Fibroblast of lung (primary cell): ENCODE measurements around the gene SUMF1. TPM values are rescaled to one million over a fixed set of nuclear protein-coding genes. Genes with fewer than 3 reads are reported as not detected.
"Not testable (repeated sequence)": the region's sequence is repeated elsewhere in the genome, so short reads cannot be mapped to it uniquely, and the experiment has no call there.

Source experiments
- DNase-seq, 2 donors: peaks; one replicate each; pipeline versions ENCODE4 v3.0.0 to v3.0.0-alpha.2; 2010; ENCODE audit warnings: low read depth in 2 of 2
- H2AFZ ChIP-seq: 2 replicates; pipeline ENCODE4 v1.5.1; 2012; ENCODE audit warnings: low read length, control low read depth, inconsistent platforms
- H3K27ac ChIP-seq: 2 replicates; pipeline ENCODE4 v1.5.1; 2011; ENCODE audit warnings: low read length, control low read depth; ENCODE audit not compliant: insufficient read depth
- H3K27me3 ChIP-seq: 2 replicates; pipeline ENCODE4 v1.5.1; 2011; ENCODE audit warnings: mild to moderate bottlenecking, low read length; ENCODE audit not compliant: control insufficient read depth, insufficient read depth
- H3K36me3 ChIP-seq: 2 replicates; pipeline ENCODE4 v1.5.1; 2011; ENCODE audit warnings: low read length; ENCODE audit not compliant: control insufficient read depth, insufficient read depth
- H3K4me1 ChIP-seq: 2 replicates; pipeline ENCODE4 v1.5.1; 2011; ENCODE audit warnings: low read length; ENCODE audit not compliant: control insufficient read depth, insufficient read depth; ENCODE audit errors: extremely low read depth
- H3K4me2 ChIP-seq: 2 replicates; pipeline ENCODE4 v1.5.1; 2011; ENCODE audit warnings: low read length, control low read depth; ENCODE audit not compliant: insufficient read depth; ENCODE audit errors: extremely low read depth
- H3K4me3 ChIP-seq, 4 experiments: fragments of 200-600 bp in 1 of 4; sonication (generic) in 1 of 4; replicated peaks in 1 of 4; 2 replicates each; pipeline ENCODE4 v1.5.1; 2011 to 2016; ENCODE audit warnings: low read length in 4 of 4, low read depth in 3 of 4, mild to moderate bottlenecking in 3 of 4, control low read depth in 2 of 4, inconsistent platforms in 1 of 4, mixed read lengths in 1 of 4; ENCODE audit not compliant: insufficient read depth in 1 of 4; ENCODE audit errors: control extremely low read depth in 1 of 4
- H3K79me2 ChIP-seq: 2 replicates; pipeline ENCODE4 v1.5.1; 2012; ENCODE audit warnings: mild to moderate bottlenecking, low read length, inconsistent platforms; ENCODE audit not compliant: control insufficient read depth, insufficient read depth
- H3K9ac ChIP-seq: 2 replicates; pipeline ENCODE4 v1.5.1; 2011; ENCODE audit warnings: mild to moderate bottlenecking, low read length, control low read depth; ENCODE audit not compliant: insufficient read depth
- H3K9me3 ChIP-seq: 2 replicates; pipeline ENCODE4 v1.5.1; 2012; ENCODE audit warnings: low read depth, low read length; ENCODE audit not compliant: control insufficient read depth, insufficient read depth
- H4K20me1 ChIP-seq: 2 replicates; pipeline ENCODE4 v1.5.1; 2011; ENCODE audit warnings: low read length; ENCODE audit not compliant: control insufficient read depth, insufficient read depth; ENCODE audit errors: extremely low read depth
- CTCF ChIP-seq, 2 donors: IDR thresholded peaks in 1 of 2; conservative IDR thresholded peaks in 1 of 2; 1 replicate in 1 of 2; 2 replicates in 1 of 2; pipeline ENCODE4 v1.5.1; 2011 to 2012; ENCODE audit warnings: low read length in 2 of 2, control low read depth in 1 of 2, inconsistent platforms in 1 of 2, low read depth in 1 of 2, mild to moderate bottlenecking in 1 of 2
- EZH2 ChIP-seq: IDR thresholded peaks from 2 replicates; pipeline ENCODE4 v1.5.1; 2012; ENCODE audit warnings: low read length, control low read depth, mild to moderate bottlenecking; ENCODE audit errors: missing control alignments
- polyA plus RNA-seq, 2 donors: library from polyadenylated mRNA; depleted of rRNA in 1 of 2; stranded (reverse) in 1 of 2; unstranded in 1 of 2; fragments of >200 nt; gene quantifications; 2 replicates each; pipeline ENCODE4 v1.2.1, GENCODE V29; 2011 to 2012; ENCODE audit warnings: missing spikeins in 1 of 2
- total RNA-seq: library from RNA; depleted of rRNA; stranded (reverse); fragments of >200 nt; gene quantifications from 2 replicates; pipeline ENCODE4 v1.2.1, GENCODE V29; 2014

SUMF1 gene
- total and polyA plus RNA-seq, 2 donors (not counting 1 experiment from before 2014, with no cell fraction given) = 50.0 to 64.6 TPM

GRCh38 chr3:4458961-4459360 is 8.1 kb downstream of the SUMF1 start:
- no peak for TF ChIP-seq CTCF (conservative IDR thresholded peaks at IDR 0.05 in 1 of 2, IDR thresholded peaks at IDR 0.05 in 1 of 2; ENCODE audit: low read depth in 1 of 2, low read length in 2 of 2)
- no peak for TF ChIP-seq EZH2
- H2AFZ ChIP-seq = no peak overlapping the region
- H3K27me3 ChIP-seq = no peaks in the 10 kb centered on the region
- H3K9me3 ChIP-seq = no peaks in the 10 kb centered on the region
- H3K36me3 ChIP-seq = no peaks in the 10 kb centered on the region
- no peak overlapping the region for H3K4me3 ChIP-seq
- no peaks in the 10 kb centered on the region for H4K20me1 ChIP-seq
- no peak overlapping the region for H3K27ac ChIP-seq
- H3K79me2 ChIP-seq = no peaks in the 10 kb centered on the region
- H3K9ac ChIP-seq = no peak overlapping the region
- no peak for DNase-seq
- H3K4me2 ChIP-seq = no peak overlapping the region
- H3K4me1 ChIP-seq = no peaks in the 10 kb centered on the region

- not testable (repeated sequence) for H3K4me3 ChIP-seq, DNase-seq, H3K4me2 ChIP-seq, H3K9me3 ChIP-seq, H3K36me3 ChIP-seq, H3K79me2 ChIP-seq, H2AFZ ChIP-seq, H3K9ac ChIP-seq, H3K27ac ChIP-seq, H4K20me1 ChIP-seq, H3K4me1 ChIP-seq, H3K27me3 ChIP-seq
These were observed 10.3 kb downstream of the SUMF1 start for GRCh38 chr3:4456780-4457179.

GRCh38 chr3:4454142-4454541 is 12.9 kb downstream of the SUMF1 start:
- Histone ChIP-seq H2AFZ (no peak overlapping the region), H3K27me3 (no peaks in the 10 kb centered on the region), H3K9me3 (no peaks in the 10 kb centered on the region), H3K27ac (no peak overlapping the region), H3K4me3 (no peak overlapping the region), H4K20me1 (no peaks in the 10 kb centered on the region), H3K4me2 (no peak overlapping the region), H3K36me3 (no peaks in the 10 kb centered on the region), H3K9ac (no peak overlapping the region), H3K4me1 (no peaks in the 10 kb centered on the region), H3K79me2 (no peaks in the 10 kb centered on the region)
- DNase-seq = no peak
- TF ChIP-seq CTCF (conservative IDR thresholded peaks at IDR 0.05 in 1 of 2, IDR thresholded peaks at IDR 0.05 in 1 of 2; ENCODE audit: low read depth in 1 of 2, low read length in 2 of 2) = no peak
- TF ChIP-seq EZH2 = no peak
